GM23338 (cell line): ENCODE results near the gene REST.

Experiments used
- CREB1 ChIP-seq: fragments of 250-450 bp; sonication (Bioruptor Pico); IDR thresholded peaks from 2 replicates; pipeline ENCODE4 v1.5.0; 2020; ENCODE audit warnings: low read depth, mild to moderate bottlenecking, moderate library complexity
- CTCF ChIP-seq, 2 experiments: fragments of 200-600 bp in 1 of 2; sonication (generic) in 1 of 2; conservative IDR thresholded peaks; 2 replicates each; pipeline versions ENCODE4 v1.5.1 to v1.6.1; 2016 to 2017; ENCODE audit warnings: antibody characterized with exemption in 2 of 2, low read depth in 2 of 2, mild to moderate bottlenecking in 2 of 2, moderate library complexity in 1 of 2
- ETS1 ChIP-seq: IDR thresholded peaks from 2 replicates; pipeline ENCODE4 v1.6.1; 2016; ENCODE audit warnings: antibody characterized with exemption
- EZH2 ChIP-seq: fragments of 200-600 bp; sonication (generic); IDR thresholded peaks from one replicate; pipeline ENCODE4 v1.8.0; 2017; ENCODE audit warnings: antibody characterized with exemption, mild to moderate bottlenecking, low read depth; ENCODE audit not compliant: unreplicated experiment
- EZH2phosphoT487 ChIP-seq: fragments of 200-600 bp; sonication (generic); IDR thresholded peaks from one replicate; pipeline ENCODE4 v1.8.1; 2018; ENCODE audit warnings: antibody characterized with exemption; ENCODE audit not compliant: unreplicated experiment
- JUNB ChIP-seq: IDR thresholded peaks from one replicate; pipeline ENCODE4 v1.6.1; 2016; ENCODE audit warnings: antibody characterized with exemption; ENCODE audit not compliant: unreplicated experiment
- POLR2AphosphoS5 ChIP-seq: IDR thresholded peaks from 2 replicates; pipeline ENCODE4 v1.6.1; 2016; ENCODE audit warnings: antibody characterized with exemption, low read depth
- REST ChIP-seq: IDR thresholded peaks from one replicate; pipeline ENCODE4 v1.6.1; 2018; ENCODE audit warnings: antibody characterized with exemption; ENCODE audit not compliant: unreplicated experiment
- STAT1 ChIP-seq: IDR thresholded peaks from one replicate; pipeline ENCODE4 v1.6.1; 2016; ENCODE audit warnings: antibody characterized with exemption; ENCODE audit not compliant: unreplicated experiment
- ZNF114 ChIP-seq: fragments of 250-450 bp; sonication (Bioruptor Pico); IDR thresholded peaks from 2 replicates; pipeline ENCODE4 v1.5.0; 2020; ENCODE audit warnings: mild to moderate bottlenecking, moderate library complexity

- no peak for TF ChIP-seq CTCF (conservative IDR thresholded peaks at IDR 0.05; ENCODE audit: low read depth in 2 of 2)
- TF ChIP-seq EZH2phosphoT487: no peak
- no peak for TF ChIP-seq EZH2
- TF ChIP-seq REST: no peak
- no peak for TF ChIP-seq STAT1
- no peak for TF ChIP-seq POLR2AphosphoS5
- TF ChIP-seq ETS1: no peak
- no peak for TF ChIP-seq CREB1 (CRISPR knock-in tag)
- TF ChIP-seq JUNB: no peak
- no peak for TF ChIP-seq ZNF114 (CRISPR knock-in tag)
Observed at GRCh38 chr4:56931924-56932323, 24.2 kb downstream of the REST start.
